ENCODE data around the gene DNASE2.
"Not testable (repeated sequence)": the region's sequence is repeated elsewhere in the genome, so short reads cannot be mapped to it uniquely, and the experiment has no call there.

DNASE2 gene

DNA sequence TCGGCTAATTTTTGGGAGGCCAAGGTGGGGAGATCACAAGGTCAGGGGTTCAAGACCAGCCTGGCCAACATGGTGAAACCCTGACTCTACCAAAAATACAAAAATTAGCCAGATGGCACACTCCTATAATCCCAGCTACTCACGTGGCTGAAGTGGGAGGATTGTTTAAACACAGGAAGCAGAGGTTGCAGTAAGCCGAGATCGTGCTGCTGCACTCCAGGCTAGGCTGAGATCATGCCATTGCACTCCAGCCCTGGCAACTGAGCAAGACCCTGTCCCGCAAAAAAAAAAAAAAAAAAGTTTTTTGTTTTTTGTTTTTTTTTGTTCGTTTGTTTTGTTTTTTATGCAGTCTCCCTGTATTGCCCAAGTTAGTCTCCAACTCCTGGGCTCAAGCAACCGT lies 21.7 kb downstream of the DNASE2 start:
- FAIRE-seq: no peak

DNA sequence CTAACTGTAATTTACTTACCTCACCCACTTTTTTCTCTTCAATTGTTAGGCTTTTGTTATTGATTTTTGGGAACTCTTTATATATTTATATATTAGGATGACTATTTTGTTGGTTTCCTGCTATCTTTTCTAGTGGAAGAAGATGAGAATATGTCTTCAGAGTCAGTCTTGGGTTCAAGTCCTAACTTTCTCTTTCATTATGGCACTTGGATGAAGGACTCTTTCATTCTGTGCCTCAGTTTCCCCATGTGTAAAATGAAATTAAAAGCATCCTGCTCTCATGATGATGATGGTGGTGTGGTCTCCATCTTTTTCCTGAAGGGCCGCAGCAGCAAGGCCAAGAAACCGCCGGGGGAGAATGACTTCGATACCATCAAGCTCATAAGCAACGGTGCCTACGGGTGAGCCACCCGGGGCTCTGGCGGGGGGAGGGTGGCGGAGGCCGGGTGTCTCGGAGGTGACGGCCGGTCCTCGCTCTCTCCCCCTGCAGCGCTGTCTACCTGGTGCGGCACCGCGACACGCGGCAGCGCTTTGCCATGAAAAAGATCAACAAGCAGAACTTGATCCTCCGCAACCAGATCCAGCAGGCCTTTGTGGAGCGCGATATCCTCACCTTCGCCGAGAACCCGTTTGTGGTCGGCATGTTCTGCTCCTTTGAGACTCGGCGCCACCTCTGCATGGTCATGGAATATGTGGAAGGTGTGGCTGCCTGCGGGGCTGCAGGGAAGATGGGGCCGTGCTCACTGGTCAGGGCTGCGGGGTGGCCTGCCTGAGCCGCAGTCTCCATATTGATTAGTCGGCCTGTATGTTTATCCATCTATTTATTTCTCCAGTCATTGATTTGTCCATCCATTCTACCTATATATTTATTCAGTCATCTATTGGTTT lies 23.0 kb downstream of the DNASE2 start:
- FAIRE-seq: no peak

DNA sequence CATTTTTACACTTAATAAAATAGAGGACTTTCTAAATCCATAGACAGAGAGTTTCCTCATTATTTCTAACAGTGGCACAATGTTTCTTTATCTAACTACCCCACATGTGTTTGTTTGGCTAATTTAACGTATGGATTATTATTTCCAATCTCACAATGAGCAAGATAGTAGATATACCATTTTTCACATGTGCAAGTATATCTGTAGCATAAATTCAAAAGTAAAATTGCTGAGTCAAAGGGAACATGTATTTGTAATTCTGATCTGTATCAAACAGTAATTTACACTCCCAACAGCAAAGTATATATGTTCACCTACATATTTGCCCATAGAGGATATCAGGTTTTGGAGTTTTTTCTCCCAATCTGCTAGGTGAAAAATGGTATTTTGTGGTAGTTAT lies 24.6 kb downstream of the DNASE2 start:
- FAIRE-seq: no peak

DNA sequence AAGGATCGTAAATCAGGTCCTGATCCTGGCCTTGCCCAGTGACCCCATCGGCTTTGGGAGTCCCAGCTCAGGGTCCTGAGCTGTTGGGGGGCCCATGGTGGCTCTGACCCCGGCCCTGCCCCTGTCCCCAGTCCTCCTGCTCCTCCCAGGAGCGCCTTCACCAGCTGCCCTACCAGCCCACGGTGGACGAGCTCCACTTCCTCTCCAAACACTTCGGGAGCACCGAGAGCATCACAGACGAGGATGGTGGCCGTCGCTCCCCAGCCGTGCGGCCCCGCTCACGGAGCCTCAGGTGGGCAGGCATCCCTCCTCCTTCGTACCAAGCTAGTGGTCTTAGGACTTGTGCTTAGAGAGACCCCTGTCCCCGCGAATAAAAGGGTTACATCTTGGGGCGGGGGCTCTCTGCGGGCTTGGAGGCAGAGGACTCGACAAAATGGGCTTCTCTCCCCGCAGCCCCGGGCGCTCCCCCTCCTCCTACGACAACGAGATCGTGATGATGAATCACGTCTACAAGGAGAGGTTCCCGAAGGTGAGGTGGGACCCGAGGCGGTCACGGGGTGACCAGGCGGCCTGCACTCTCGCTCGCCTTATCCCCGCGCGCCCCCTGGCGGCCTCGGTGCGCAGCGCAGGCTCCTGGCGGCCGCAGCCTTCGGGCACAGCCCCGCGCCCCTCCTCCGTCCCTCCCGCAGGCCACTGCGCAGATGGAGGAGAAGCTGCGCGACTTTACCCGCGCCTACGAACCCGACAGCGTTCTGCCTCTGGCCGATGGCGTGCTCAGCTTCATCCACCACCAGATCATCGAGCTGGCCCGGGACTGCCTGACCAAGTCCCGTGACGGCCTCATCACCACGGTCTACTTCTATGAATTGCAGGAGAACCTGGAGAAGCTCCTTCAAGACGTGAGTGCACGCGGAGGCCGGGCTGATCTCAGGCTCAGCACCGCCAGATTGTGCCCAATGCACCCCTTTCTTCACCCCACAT lies 33.8 kb downstream of the DNASE2 start:
- no peak for FAIRE-seq

DNA sequence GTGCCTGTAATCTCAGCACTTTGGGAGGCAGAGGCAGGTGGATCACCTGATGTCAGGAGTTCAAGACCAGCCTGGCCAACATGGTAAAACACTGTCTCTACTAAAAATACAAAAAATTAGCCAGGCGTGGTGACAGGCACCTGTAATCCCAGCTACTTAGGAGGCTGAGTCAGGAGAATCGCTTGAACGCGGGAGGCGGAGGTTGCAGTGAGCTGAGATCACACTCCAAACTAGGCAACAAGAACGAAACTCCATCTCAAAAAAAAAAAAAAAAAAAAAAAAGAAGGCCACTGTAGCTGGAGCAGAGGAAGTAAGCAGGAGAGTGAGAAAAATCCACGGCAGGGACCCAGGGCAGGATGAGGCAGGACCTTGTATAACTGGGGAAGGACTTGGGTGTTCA lies 34.6 kb downstream of the DNASE2 start:
- not testable (repeated sequence) for FAIRE-seq

DNA sequence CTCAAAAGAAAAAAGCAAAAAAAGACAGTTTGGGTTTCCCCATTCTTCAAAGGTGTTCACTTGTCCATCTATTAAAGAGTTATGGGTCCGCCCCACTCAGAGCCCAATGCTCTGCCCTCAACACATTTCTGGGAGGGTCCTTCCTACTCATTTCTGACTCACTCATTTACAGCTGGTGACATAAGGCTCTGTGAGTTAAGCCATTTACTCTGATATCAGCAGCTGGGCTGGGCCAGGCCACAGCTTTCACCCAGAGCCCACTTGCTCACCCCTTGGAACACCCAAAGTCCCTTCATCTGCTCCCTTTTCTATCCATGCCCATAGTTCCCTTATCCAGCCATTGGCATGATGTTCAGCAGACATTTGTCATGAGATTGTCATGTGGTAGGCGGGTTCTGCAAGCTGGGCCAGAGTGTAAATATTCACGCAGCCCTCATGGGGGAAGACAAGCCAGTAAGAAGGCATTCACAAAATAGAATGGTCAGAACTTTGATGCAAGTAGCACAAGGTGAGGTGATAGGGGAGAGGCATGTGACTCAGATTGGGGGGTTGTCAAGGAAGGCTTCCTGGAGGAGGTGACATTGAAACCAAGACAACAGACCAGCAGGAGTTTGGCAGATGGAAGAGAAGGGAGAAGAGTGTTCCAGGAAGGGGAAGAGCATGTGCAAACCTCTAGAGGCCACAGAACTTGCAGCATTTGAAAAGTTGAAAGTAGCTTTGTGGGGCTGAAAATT lies 37.1 kb downstream of the DNASE2 start:
- FAIRE-seq: no peak

DNA sequence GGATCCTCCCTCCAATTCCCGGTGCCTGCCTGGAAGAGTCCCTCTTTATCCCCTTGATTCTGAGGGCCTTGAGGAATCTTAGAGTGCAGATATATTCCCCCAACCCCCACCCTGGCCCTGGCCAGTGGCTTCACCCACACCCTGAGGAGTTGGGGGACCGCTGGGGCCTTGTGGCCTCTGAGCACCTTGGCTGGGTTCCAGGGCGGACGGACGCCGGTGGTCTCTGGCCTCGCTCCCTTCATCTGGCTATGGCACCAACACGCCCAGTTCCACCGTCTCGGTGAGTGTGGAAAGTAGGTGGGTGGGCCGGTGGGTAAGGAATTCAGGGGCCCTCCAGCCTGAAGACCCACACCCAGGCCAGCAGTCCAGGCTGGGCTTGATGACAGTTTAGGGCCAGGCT lies 37.9 kb downstream of the DNASE2 start:
- FAIRE-seq: no peak

DNA sequence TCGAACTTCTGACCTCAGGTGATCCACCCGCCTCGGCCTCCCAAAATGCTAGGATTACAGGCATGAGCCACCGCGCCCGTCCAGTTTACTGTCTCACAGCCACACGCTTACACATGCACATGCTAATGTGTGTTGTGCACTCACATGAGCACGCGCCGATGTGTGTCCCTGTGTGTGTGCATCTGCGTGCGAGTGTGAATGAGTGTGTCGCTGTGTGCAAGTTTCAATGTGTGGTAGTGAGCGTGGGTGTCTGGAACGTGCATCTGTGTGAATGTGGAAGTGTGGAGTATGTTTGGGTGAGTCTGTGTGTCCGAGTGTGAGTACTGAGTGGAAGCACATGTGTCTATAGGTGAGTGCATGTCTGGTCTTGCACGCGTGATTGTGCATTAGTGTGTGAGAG lies 38.7 kb downstream of the DNASE2 start:
- FAIRE-seq: no peak

DNA sequence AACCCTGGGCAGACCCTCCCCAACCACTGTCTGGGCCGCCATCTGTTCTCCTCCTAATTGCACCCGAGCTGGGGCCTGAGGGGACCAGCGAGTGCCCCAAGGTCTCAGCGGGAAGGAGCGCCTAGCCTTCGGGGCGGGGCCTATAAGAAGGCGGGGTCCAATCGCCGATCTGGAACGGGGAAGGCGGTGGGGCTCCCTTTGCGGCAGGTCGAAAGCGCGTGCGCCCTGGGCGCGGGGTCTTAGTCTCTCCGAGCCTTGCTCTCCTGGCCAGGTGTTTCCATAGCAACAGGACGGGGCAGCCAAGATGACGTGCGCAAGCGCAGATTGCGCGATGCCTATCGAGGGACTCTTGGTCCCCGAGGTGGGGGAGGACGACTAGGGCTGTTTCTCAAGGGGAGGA lies 40.2 kb downstream of the DNASE2 start:
- FAIRE-seq: no peak

DNA sequence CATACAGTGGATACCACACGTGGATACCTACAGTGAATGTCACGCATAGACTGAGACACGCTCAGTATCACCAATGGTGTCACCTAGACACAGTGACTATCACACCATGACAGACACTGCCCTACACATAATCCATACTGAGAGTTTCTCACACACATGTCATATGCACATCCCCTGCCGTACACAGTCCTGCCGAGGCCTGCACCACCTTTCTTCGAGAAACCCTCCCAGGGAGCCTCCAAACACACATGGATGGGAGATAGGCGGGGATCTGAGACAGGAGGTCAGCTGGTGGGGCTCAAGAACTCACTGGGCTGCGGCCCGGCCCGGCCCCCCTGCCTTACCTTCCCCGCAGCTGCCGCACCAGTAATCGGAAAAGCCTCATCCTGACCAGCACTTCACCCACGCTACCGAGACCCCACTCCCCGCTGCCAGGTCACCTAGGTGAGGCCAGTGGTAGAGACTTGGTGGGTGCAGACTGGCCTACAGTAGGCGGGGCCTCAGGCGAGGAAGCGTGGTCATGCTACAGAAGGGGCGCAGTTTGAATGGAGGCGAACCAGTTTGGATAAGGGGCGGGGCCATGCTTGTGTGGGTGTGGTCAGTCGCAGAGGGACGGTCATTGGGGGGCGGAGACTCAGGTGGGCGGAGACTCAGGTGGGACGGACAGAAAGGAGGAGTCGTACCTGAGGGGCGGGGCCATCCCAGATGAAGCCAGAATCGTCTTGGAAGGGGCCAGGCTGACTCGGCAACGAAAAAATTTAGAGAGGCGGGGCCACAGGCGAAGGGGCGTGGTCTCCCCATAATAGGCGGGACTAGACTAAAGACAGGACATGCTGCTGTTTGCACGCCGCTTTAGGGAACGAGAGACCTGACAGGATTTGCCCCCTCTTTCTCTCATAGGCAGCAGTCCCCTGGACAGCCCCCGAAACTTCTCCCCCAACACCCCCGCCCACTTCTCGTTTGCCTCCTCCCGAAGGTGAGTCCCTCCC lies 40.9 kb downstream of the DNASE2 start:
- FAIRE-seq: no peak

DNA sequence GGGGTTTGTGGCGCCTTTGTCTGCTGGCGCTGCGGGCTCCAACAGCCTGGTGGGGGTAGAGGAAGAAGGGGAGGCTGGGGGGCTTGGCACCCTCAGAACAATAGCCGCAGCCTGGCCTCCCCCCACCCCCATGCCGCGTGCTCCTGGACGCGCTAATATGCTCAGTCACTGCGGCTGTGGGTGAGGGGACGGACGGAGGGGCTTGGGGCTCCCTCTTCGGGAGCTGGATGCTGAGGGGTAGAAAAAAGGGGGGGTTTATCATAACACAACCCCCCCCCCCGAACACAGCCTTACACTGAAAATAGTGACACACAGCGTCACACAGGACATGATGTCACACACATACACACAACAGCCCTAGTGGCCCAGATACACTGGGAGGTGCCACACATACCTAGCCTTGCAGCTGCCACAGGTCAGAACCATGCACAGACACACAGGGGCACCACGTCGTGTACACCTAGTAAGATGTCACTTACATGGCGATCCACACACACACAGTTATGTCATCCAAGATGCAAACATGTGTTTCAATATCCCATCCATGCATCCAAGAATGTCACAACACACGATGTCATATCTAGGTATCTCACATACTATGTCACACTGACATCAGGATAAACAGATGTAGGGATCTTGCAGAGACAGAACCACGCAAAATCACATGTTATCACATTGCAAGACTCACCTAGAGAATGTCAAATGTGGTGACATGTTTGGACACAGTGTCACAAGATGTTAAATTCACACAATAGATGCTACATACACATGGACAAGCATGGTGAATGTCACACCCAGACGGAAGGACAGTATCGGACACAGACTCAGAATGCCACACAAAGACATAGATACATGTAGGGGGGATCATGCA lies 42.1 kb downstream of the DNASE2 start:
- FAIRE-seq: no peak

DNA sequence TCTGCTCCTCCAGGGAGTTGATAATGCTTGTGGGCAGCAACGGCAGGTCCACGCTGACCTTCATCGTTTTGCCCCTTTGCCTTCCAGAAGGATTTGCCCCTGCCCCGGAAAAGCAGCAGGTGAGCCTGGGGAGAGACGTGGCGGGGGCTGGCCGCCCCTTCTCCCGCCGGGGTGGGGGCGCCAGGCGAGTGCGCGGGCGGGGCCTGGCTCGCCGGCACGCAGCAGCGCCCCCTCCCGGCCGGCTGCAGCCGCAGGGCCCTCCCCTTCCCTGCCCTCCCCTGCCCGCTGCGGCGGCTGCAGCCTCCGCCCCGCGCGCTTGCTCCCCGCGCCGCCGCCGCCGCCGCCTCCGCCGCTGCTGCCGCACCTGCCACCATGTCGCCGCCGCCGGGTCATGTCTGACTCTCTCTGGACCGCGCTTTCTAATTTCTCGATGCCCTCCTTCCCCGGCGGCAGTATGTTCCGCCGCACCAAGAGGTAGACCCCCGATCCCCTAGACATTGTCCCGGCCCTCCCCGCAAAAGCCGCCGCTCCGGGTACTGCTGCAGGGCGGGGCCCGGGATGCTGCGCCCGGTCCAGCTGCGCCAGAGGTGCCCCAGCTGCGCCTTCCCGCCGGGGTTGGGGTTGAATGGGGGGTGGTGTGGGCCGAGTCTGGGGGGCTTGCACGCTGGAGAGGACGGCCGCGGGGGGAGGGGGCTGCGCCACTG lies 42.9 kb downstream of the DNASE2 start, which contains the start of gene MAST1:
Gene MAST1, plus strand, starts transcription at position 334 of the 704 bp plus-strand sequence. Its CDS starts 58 bp downstream, at position 392.
- no peak for FAIRE-seq

DNA sequence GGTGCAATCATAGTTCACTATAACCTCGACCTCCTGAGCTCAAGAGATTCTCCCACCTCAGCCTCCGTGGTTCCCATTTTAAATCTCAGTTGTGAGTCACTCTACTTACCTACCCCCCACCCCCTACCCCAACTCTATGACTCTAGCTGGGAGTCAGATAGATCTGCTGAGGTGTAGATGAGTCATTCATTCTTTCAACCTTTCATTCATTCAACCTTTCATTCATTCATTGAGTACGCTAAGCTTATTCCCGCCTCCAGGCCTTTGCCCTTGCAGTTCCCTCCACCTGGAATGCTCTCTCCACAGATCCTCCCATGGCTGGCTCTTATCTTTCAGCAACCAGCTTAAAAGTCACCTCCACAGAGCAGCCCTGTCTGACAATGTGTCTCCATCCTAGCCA lies 44.0 kb downstream of the DNASE2 start:
- no peak for FAIRE-seq

DNA sequence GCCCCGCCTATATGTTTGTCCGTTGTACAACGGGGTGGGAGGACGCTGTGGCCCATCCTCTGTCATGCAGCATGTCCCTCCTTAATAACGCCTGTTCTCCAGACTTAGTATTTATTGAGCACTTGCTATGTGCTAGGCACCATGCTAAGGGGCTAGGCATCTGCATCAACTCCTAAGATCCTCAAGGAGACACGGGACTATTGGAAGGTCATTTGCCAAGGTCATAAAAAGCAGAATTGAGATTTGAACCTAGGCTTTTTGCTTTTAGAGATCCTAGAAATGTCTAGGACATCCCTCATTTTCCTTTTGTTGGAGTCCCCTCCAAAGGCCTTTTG lies 44.8 kb downstream of the DNASE2 start:
- no peak for FAIRE-seq

DNA sequence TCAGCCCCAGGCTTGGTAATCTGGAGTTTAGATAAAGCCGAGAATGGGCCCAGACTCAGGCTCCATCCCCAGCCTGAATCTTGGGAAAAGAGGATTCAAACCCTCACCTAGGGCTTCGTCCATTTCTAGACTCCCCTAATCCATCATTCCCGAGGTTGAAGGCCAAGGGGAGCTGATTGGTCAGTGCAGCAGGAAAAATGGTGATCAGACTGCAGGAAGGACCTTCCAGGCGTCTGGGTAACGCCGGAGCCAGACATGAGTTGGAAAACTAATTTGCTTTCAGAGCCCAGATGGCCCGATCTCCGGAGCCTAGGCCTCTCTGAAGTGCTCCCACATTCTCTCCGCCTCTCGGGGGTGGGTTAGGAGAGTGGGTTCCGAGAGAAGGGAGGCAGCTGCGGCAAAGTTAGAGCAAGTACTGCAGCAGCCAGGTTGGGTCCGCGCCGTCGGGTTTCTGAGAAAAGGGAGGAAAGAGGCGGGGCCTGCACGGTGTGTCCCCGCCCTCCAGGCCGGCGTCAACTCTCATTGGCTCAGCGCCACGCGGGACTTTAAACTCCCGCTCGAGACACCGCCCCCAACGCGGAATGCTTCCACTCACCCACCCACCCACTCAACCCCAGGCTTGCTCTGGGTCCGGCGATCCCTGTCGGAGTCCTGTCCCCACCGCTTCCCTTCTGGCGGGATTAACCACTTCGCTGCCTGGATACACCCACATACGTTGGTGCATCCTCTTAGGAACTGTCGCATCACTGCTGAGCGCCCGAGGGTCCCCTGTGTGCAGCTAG lies 46.1 kb downstream of the DNASE2 start:
- FAIRE-seq: no peak

DNA sequence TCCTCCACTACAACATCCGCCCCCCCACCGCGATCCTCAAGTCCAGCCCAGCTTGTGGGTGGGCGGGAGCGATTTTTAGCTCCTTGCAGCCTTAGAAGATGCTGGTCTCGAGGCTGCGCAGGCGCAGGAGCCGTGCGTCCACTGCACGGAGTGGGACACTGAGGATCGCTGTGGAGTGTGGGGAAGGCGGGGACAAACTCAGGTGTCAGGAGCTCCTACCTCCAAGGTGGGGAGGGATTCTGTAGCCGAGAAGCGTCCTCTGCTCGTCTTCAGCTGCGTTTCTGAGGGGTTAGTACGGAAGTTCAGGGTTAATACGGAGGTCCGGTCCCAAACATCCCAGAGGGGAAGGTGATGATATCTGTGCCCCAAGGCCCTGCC lies 46.7 kb downstream of the DNASE2 start, which contains the start of gene RTBDN:
Gene RTBDN, minus strand, starts transcription at position 14 of the 378 bp plus-strand sequence. CDS start 4,600 bp downstream, outside the sequence.
- no peak for FAIRE-seq

DNA sequence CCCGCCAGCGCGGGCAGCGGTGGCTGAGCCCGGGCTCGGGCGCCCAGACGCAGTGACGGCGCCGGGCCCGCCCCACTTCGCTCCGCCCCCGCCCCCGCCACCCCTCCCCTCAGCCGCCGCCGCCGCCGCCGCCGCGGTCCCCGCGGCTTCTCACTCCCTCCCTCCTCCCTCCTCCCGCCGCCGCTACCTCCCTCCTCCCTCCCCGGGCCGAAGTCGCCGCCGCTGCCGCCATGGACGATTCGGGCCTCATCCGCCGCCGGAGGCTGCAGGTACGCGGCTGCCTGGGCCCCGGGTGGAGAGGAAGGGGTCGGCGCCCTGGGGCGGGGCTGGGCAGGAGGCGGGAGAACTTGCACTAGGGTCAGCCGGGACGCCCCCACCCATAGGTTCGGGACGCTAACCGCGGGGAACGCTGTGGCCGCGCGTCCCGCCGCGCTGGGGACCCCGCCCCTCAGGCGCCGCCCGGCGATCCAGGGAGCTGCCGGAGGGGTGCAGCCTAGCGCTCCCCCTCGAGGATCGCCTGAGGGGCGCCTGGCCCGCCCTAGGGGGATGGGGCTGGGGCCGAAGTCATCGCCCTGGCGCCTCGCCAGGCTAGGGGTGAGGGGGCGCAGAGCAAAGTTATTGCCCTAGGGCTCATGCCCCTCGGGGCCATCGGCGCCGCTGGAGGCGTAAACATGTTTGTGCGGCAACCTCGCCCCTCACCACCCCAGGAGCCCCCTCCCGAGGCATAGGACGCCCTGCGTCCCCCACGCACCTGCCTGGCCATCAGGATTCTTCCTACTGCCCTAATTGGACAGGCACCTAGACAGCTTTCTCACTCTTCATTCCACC lies 47.3 kb downstream of the DNASE2 start:
- FAIRE-seq: no peak

DNA sequence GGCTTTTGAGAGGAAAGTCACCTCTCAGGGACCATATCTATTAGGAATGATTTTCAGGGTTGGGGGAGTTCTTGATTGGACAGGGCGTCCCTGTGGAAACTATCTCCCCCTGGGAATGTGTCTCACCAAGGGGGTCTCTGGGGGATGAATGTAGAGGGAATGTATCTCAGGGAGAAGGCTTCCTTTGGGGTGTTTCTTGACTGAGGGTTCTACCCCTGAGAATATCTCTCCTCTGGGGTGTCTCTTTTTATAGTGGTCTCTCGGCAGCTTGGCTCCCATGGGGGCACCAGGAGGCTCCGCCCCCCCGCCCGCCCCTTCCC lies 47.9 kb downstream of the DNASE2 start:
- no peak for FAIRE-seq

Data from A204.1 (cell line).